Osteocyte (in vitro differentiated cells): Measurements from ENCODE around the gene ULK1. TPM values are rescaled to one million over a fixed set of nuclear protein-coding genes. Genes with fewer than 3 reads are reported as not detected.

Experiments
- DNase-seq: peaks from one replicate; pipeline ENCODE4 v3.0.0; 2021; ENCODE audit warnings: mixed read lengths; ENCODE audit not compliant: unreplicated experiment; ENCODE audit errors: extremely low spot score
- H3K27ac Mint-ChIP-seq: one replicate; pipeline ENCODE4 v1.8.0; 2021; ENCODE audit warnings: mild to moderate bottlenecking, mixed read lengths; ENCODE audit not compliant: unreplicated experiment
- H3K27me3 Mint-ChIP-seq: one replicate; pipeline ENCODE4 v1.8.0; 2021; ENCODE audit warnings: mixed read lengths; ENCODE audit not compliant: unreplicated experiment
- H3K36me3 Mint-ChIP-seq: one replicate; pipeline ENCODE4 v1.8.0; 2021; ENCODE audit warnings: mixed read lengths; ENCODE audit not compliant: unreplicated experiment
- H3K4me1 Mint-ChIP-seq: one replicate; pipeline ENCODE4 v1.8.0; 2021; ENCODE audit warnings: mixed read lengths; ENCODE audit not compliant: unreplicated experiment
- H3K4me3 Mint-ChIP-seq: one replicate; pipeline ENCODE4 v1.8.0; 2021; ENCODE audit warnings: mild to moderate bottlenecking, moderate library complexity, mixed read lengths; ENCODE audit not compliant: unreplicated experiment
- H3K9me3 Mint-ChIP-seq: one replicate; pipeline ENCODE4 v1.8.0; 2021; ENCODE audit warnings: mixed read lengths; ENCODE audit not compliant: unreplicated experiment
- total RNA-seq: library from RNA; stranded (reverse); gene quantifications from 2 replicates; pipeline ENCODE4 v1.2.1, GENCODE V29; 2021
- TF ChIP-seq, protein P1 (sequence below): fragments of 200-600 bp; sonication (generic); IDR thresholded peaks from 2 replicates; pipeline ENCODE4 v1.5.0; 2021; ENCODE audit warnings: antibody characterized with exemption, mild to moderate bottlenecking, moderate library complexity

The ULK1 gene
- total RNA-seq, 1 donor from 2014 or later = 69.6 TPM

DNA sequence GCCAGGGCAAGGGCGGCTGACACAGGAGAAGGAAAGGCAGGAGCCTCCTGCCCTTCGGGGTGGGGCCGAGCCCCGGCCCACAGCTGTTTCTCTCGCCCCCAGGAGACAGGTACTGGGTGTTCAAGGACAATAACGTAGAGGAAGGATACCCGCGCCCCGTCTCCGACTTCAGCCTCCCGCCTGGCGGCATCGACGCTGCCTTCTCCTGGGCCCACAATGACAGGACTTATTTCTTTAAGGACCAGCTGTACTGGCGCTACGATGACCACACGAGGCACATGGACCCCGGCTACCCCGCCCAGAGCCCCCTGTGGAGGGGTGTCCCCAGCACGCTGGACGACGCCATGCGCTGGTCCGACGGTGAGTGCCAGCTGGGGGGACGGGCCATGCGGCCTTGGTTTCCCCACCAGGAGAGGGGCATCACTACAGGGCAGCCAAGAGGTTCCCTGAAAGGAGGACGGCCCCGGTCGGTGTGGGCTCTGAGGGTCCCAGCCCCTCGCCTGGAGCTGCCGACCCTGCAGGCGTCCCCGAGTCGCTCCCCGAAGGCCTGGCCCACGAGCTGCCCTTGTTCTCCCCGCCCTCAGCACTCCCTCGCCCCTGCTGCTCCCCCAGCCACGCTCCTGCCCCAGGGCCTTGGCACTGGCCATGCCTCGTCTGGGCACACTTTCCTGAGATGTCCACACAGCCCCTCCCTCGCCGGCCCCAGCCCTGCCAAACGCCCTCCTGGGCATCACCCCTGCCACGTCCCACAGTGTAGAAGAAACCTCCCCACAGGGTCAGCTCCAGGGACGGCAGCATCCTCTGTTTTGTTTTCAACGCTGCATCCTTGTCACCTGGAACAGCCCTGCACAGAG is 44.5 kb upstream of the ULK1 start:
- H3K36me3 Mint-ChIP-seq = no peaks in the 10 kb centered on the region
- no peaks in the 10 kb centered on the region for H3K4me1 Mint-ChIP-seq
- no peak overlapping the region for H3K4me3 Mint-ChIP-seq
- H3K9me3 Mint-ChIP-seq = no peaks in the 10 kb centered on the region
- no peak for DNase-seq
- TF ChIP-seq, protein P1, sequence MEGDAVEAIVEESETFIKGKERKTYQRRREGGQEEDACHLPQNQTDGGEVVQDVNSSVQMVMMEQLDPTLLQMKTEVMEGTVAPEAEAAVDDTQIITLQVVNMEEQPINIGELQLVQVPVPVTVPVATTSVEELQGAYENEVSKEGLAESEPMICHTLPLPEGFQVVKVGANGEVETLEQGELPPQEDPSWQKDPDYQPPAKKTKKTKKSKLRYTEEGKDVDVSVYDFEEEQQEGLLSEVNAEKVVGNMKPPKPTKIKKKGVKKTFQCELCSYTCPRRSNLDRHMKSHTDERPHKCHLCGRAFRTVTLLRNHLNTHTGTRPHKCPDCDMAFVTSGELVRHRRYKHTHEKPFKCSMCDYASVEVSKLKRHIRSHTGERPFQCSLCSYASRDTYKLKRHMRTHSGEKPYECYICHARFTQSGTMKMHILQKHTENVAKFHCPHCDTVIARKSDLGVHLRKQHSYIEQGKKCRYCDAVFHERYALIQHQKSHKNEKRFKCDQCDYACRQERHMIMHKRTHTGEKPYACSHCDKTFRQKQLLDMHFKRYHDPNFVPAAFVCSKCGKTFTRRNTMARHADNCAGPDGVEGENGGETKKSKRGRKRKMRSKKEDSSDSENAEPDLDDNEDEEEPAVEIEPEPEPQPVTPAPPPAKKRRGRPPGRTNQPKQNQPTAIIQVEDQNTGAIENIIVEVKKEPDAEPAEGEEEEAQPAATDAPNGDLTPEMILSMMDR = no peak
- no peak overlapping the region for H3K27ac Mint-ChIP-seq
- no peaks in the 10 kb centered on the region for H3K27me3 Mint-ChIP-seq

DNA sequence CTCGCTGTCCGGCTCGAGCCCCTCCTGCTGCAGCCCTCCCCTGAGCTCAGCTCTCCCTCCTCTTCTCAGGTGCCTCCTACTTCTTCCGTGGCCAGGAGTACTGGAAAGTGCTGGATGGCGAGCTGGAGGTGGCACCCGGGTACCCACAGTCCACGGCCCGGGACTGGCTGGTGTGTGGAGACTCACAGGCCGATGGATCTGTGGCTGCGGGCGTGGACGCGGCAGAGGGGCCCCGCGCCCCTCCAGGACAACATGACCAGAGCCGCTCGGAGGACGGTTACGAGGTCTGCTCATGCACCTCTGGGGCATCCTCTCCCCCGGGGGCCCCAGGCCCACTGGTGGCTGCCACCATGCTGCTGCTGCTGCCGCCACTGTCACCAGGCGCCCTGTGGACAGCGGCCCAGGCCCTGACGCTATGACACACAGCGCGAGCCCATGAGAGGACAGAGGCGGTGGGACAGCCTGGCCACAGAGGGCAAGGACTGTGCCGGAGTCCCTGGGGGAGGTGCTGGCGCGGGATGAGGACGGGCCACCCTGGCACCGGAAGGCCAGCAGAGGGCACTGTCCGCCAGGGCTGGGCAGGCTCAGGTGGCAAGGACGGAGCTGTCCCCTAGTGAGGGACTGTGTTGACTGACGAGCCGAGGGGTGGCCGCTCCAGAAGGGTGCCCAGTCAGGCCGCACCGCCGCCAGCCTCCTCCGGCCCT is 43.4 kb upstream of the ULK1 start:
- Mint-ChIP-seq H3K36me3 (no peaks in the 10 kb centered on the region), H3K9me3 (no peaks in the 10 kb centered on the region), H3K27ac (no peak overlapping the region), H3K27me3 (no peaks in the 10 kb centered on the region), H3K4me1 (peaks cover under 1% of the 10 kb centered on the region), H3K4me3 (no peak overlapping the region)
- TF ChIP-seq, protein P1 = peak; percentile 84
- DNase-seq = no peak

DNA sequence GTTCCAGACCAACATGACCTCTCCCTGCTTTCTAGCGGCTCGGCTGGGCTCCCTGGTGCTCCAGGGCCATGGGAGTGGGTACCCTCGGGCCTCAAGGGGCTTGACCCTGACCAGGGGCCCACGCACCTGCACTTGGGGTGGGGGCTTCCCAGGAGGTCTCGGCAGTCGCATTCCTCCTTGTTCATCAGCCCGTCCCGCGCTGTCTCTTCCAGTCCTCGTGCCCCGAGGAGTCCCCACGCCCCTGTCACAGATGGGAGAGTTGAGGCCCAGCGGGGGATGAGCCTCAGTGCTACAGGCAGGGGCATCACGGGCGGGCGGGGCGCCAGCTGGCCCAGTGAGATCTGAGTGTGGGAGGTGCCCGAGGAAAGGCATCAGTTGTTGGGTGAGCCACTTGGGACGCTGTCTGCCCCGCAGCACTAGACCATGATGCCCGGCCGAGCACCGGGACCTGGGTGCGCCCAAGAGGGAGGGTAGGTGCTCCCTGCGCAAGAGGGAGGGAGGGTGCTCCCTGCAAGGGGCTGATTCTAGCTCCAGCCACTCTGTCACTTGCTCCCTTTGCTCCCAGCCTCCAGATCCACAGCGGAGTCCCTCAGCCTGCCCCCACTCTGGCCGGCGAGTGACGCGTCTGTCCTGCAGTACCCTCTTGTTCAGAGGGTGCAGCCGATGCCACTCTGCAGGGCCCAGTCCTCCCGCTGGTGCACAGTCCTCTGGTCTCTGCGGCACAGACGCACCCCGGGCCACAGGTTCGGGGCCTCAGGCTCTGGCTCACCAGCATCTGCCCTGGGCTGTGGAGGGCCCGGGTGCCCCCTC is 42.5 kb upstream of the ULK1 start:
- H3K27me3 Mint-ChIP-seq = no peaks in the 10 kb centered on the region
- no peak overlapping the region for H3K27ac Mint-ChIP-seq
- TF ChIP-seq, protein P1 = no peak
- H3K36me3 Mint-ChIP-seq = no peaks in the 10 kb centered on the region
- no peaks in the 10 kb centered on the region for H3K9me3 Mint-ChIP-seq
- H3K4me3 Mint-ChIP-seq = no peak overlapping the region
- no peak for DNase-seq
- peaks cover 3% of the 10 kb centered on the region for H3K4me1 Mint-ChIP-seq

DNA sequence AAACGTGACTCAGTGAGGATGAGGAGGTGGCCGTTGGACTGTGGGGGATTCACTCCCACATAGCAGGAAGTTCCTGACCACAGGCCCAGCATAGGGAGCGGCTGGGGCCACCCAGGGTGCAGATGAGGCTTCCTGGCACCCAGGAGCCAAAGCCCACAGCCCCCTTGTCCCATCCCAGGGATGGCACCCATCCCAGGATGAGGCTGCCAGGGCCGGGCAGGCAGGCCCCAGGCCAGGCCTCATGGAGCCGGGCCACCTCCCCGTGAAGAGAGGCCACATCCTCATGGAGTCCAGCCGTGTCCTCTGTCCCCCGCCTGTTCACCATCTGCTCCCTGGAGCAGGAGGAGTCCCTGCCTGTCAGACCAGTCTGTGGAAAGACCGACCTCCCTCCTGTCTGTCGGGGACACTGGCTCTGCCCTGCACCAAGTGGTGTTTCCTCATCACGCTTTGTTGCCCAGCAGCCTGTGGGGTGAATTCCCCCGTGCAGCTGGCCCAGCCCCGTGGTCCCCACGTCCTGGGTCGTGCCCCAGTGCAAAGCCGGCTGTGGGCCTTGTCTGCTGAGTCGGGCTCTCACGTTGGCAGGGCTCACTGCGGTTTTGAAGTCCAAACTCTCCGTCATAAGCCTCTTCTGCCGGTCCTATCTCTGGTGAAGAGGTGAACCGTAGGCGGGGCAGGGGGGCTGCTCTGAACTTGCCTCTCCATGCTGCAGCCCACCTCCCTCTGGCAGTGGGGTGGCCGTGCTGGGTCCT is 41.7 kb upstream of the ULK1 start:
- no peak overlapping the region for H3K27ac Mint-ChIP-seq
- TF ChIP-seq, protein P1 = no peak
- H3K27me3 Mint-ChIP-seq = no peaks in the 10 kb centered on the region
- DNase-seq = no peak
- no peaks in the 10 kb centered on the region for H3K36me3 Mint-ChIP-seq
- no peak overlapping the region for H3K4me3 Mint-ChIP-seq
- H3K9me3 Mint-ChIP-seq = no peaks in the 10 kb centered on the region
- peaks cover 3% of the 10 kb centered on the region for H3K4me1 Mint-ChIP-seq
